H9 (cell line): ENCODE measurements around the gene KCNK1. TPM values are rescaled to one million over a fixed set of nuclear protein-coding genes. Genes with fewer than 3 reads are reported as not detected.

ENCODE experiments used
- DNase-seq: peaks from one replicate; pipeline ENCODE4 v3.0.0-alpha.2; 2017
- H2AFZ ChIP-seq: one replicate; pipeline ENCODE4 v1.6.1; 2013; ENCODE audit warnings: mild to moderate bottlenecking, low read length, control low read depth, moderate library complexity
- H2AK5ac ChIP-seq: 2 replicates; pipeline ENCODE4 v1.6.1; 2013; ENCODE audit warnings: low read length, control low read depth, mixed read lengths; ENCODE audit not compliant: insufficient read length
- H2BK120ac ChIP-seq: one replicate; pipeline ENCODE4 v1.6.1; 2013; ENCODE audit warnings: low read depth, mild to moderate bottlenecking, low read length, control low read depth, inconsistent platforms; ENCODE audit not compliant: poor library complexity, severe bottlenecking
- H2BK12ac ChIP-seq: 2 replicates; pipeline ENCODE4 v1.6.1; 2013; ENCODE audit warnings: low read length, control low read depth, mixed read lengths, low read depth; ENCODE audit not compliant: insufficient read length
- H2BK15ac ChIP-seq: 2 replicates; pipeline ENCODE4 v1.6.1; 2013; ENCODE audit warnings: low read depth, low read length, control low read depth
- H2BK20ac ChIP-seq: one replicate; pipeline ENCODE4 v1.6.1; 2013; ENCODE audit warnings: low read depth, mild to moderate bottlenecking, low read length, control low read depth, inconsistent platforms; ENCODE audit not compliant: poor library complexity, severe bottlenecking
- H2BK5ac ChIP-seq: 2 replicates; pipeline ENCODE4 v1.6.1; 2013; ENCODE audit warnings: low read length, control low read depth, mixed read lengths; ENCODE audit not compliant: insufficient read length
- H3K14ac ChIP-seq: 2 replicates; pipeline ENCODE4 v1.6.1; 2013; ENCODE audit warnings: low read length, control low read depth; ENCODE audit not compliant: insufficient read depth
- H3K18ac ChIP-seq: 2 replicates; pipeline ENCODE4 v1.6.1; 2013; ENCODE audit warnings: low read depth, mild to moderate bottlenecking, mixed read lengths, low read length, control low read depth; ENCODE audit not compliant: insufficient read length
- H3K23ac ChIP-seq: 2 replicates; pipeline ENCODE4 v1.6.1; 2013; ENCODE audit warnings: low read length, control low read depth, mixed read lengths, low read depth; ENCODE audit not compliant: insufficient read length
- H3K23me2 ChIP-seq: 2 replicates; pipeline ENCODE4 v1.6.1; 2013; ENCODE audit warnings: low read depth, mild to moderate bottlenecking, mixed read lengths, low read length, control low read depth; ENCODE audit not compliant: insufficient read length, poor library complexity, severe bottlenecking
- H3K27ac ChIP-seq: 2 replicates; pipeline ENCODE4 v1.5.1; 2013; ENCODE audit warnings: low read length, control low read depth, mixed read lengths, low read depth; ENCODE audit not compliant: insufficient read length
- H3K27me3 ChIP-seq: 2 replicates; pipeline ENCODE4 v1.6.1; 2013; ENCODE audit warnings: low read length, control low read depth, inconsistent platforms; ENCODE audit not compliant: insufficient read depth
- H3K4ac ChIP-seq: 2 replicates; pipeline ENCODE4 v1.6.1; 2013; ENCODE audit warnings: low read depth, mild to moderate bottlenecking, control low read depth, inconsistent platforms, low read length, moderate library complexity
- H3K4me1 ChIP-seq: 2 replicates; pipeline ENCODE4 v1.6.1; 2013; ENCODE audit warnings: low read length, control low read depth, inconsistent platforms; ENCODE audit not compliant: insufficient read depth
- H3K4me2 ChIP-seq: 2 replicates; pipeline ENCODE4 v1.6.1; 2013; ENCODE audit warnings: low read length, control low read depth, mixed read lengths; ENCODE audit not compliant: insufficient read length, insufficient read depth
- H3K56ac ChIP-seq: 2 replicates; pipeline ENCODE4 v1.6.1; 2013; ENCODE audit warnings: low read depth, mild to moderate bottlenecking, mixed read lengths, low read length, control low read depth; ENCODE audit not compliant: insufficient read length
- H3K79me1 ChIP-seq: 2 replicates; pipeline ENCODE4 v1.6.1; 2013; ENCODE audit warnings: low read depth, mild to moderate bottlenecking, moderate library complexity, low read length, control low read depth, inconsistent platforms; ENCODE audit not compliant: insufficient read depth, poor library complexity, severe bottlenecking
- H3K79me2 ChIP-seq: 2 replicates; pipeline ENCODE4 v1.6.1; 2013; ENCODE audit warnings: low read length, control low read depth, inconsistent platforms; ENCODE audit not compliant: insufficient read depth
- H3K9ac ChIP-seq: 2 replicates; pipeline ENCODE4 v1.6.1; 2013; ENCODE audit warnings: low read length, control low read depth, mixed read lengths; ENCODE audit not compliant: insufficient read length; ENCODE audit errors: extremely low read depth
- H3K9me3 ChIP-seq: one replicate; pipeline ENCODE4 v1.6.1; 2013; ENCODE audit warnings: low read depth, low read length, inconsistent platforms; ENCODE audit not compliant: control insufficient read depth
- H3T11ph ChIP-seq: one replicate; pipeline ENCODE4 v1.6.1; 2013; ENCODE audit warnings: mild to moderate bottlenecking, low read length, control low read depth, inconsistent platforms
- H4K20me1 ChIP-seq: one replicate; pipeline ENCODE4 v1.6.1; 2013; ENCODE audit not compliant: control insufficient read depth, insufficient read length, insufficient read depth
- H4K5ac ChIP-seq: 2 replicates; pipeline ENCODE4 v1.6.1; 2013; ENCODE audit warnings: low read depth, mild to moderate bottlenecking, mixed read lengths, low read length, control low read depth; ENCODE audit not compliant: insufficient read length
- H4K8ac ChIP-seq: replicated peaks from 2 replicates; pipeline ENCODE4 v1.6.1; 2013; ENCODE audit warnings: low read length, control low read depth, mixed read lengths, low read depth; ENCODE audit not compliant: insufficient read length
- H4K91ac ChIP-seq: 2 replicates; pipeline ENCODE4 v1.6.1; 2013; ENCODE audit warnings: low read depth, mild to moderate bottlenecking, moderate library complexity, mixed read lengths, low read length, control low read depth; ENCODE audit not compliant: insufficient read length
- H3K27ac Mint-ChIP-seq, 3 experiments: 2 replicates in 2 of 3; 3 replicates in 1 of 3; pipeline ENCODE4 v1.8.0; 2020 to 2021; ENCODE audit warnings: mixed read lengths in 3 of 3, mild to moderate bottlenecking in 1 of 3, moderate library complexity in 1 of 3
- H3K27me3 Mint-ChIP-seq: 2 replicates; pipeline ENCODE4 v1.8.0; 2021; ENCODE audit warnings: low read depth, mild to moderate bottlenecking, moderate library complexity, mixed read lengths
- H3K36me3 Mint-ChIP-seq, 3 experiments: 2 replicates in 2 of 3; 3 replicates in 1 of 3; pipeline ENCODE4 v1.8.0; 2020 to 2021; ENCODE audit warnings: low read depth in 3 of 3, mixed read lengths in 3 of 3; ENCODE audit not compliant: insufficient read depth in 1 of 3
- H3K4me1 Mint-ChIP-seq, 2 experiments: 2 replicates each; pipeline ENCODE4 v1.8.0; 2020; ENCODE audit warnings: mixed read lengths in 2 of 2
- H3K4me3 Mint-ChIP-seq, 2 experiments: 2 replicates in 1 of 2; 3 replicates in 1 of 2; pipeline ENCODE4 v1.8.0; 2020 to 2021; ENCODE audit warnings: mild to moderate bottlenecking in 2 of 2, mixed read lengths in 2 of 2, moderate library complexity in 1 of 2
- H3K9me3 Mint-ChIP-seq, 2 experiments: 2 replicates in 1 of 2; 3 replicates in 1 of 2; pipeline ENCODE4 v1.8.0; 2020; ENCODE audit warnings: mild to moderate bottlenecking in 2 of 2, mixed read lengths in 2 of 2, moderate library complexity in 1 of 2
- WGBS: extraction: QIAGEN DNeasy Blood & Tissue Kit; methylation state at CpG from one replicate; pipeline ENCODE4 v1.1.7; 2013; ENCODE audit warnings: missing lambda C conversion rate, low lambda C conversion rate, mixed read lengths; ENCODE audit not compliant: insufficient read length; ENCODE audit errors: extremely low coverage; 5-methylcytosine and 5-hydroxymethylcytosine counted together
- total RNA-seq: library from RNA; stranded (reverse); gene quantifications from 2 replicates; pipeline ENCODE4 v1.2.1, GENCODE V29; 2021
- TF ChIP-seq, protein P1 (sequence below): fragments of 200-600 bp; sonication (generic); conservative IDR thresholded peaks from 3 replicates; pipeline ENCODE4 v1.8.0; 2021; ENCODE audit warnings: antibody characterized with exemption, mild to moderate bottlenecking

The KCNK1 gene
- total RNA-seq, 1 experiment from 2014 or later: 9.9 TPM

DNA sequence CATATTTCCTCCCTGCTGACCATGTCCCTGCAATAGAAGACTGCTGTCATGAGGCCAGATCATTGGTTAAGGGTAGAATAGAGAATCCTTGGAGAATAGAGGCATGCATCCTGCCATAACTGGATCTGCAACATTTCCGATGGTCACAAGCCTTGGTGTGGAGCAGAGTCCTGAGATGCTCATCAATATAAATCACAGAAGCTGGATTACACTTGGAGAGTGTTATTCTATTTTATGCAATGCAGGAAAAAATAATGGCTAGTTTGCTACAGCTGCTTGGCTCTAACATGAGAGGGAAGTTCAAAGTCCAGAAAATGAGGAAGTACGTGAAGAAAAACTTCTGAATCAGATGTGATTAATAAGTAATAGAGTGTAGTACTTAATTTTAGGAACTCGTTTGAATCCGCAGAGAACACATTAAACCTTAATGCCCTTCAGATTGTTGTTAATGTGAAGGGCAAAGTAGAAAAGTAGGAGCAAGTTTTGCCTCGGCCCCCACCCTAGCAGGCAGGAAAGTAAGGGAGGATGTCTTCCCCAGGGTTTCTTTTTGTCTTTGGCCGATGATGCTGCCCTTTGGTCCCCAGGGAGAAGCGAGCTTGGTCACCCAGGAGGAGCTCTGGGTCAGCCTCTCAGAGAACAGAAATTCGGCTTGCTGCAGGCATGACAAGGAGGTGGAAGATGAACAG, 59.5 kb downstream of the KCNK1 start:
- H2BK120ac ChIP-seq: no peak overlapping the region
- no peak overlapping the region for H4K8ac ChIP-seq
- no peaks in the 10 kb centered on the region for H3K79me1 ChIP-seq
- no peak overlapping the region for H4K5ac ChIP-seq
- H3K4me1 ChIP-seq: no peaks in the 10 kb centered on the region; the same call in 1 of the 2 replicates
- H3K56ac ChIP-seq: no peak overlapping the region
- no peaks in the 10 kb centered on the region for H3K79me2 ChIP-seq
- H3K23ac ChIP-seq: no peak overlapping the region
- Mint-ChIP-seq H3K4me1 (peaks cover 4 to 10% of the 10 kb centered on the region in 2 experiments; a peak in 3 of 4 replicates), H3K27me3 (no peaks in the 10 kb centered on the region; the same call in 1 of the 2 replicates), H3K4me3 (no peak overlapping the region), H3K27ac (no peak overlapping the region), H3K9me3 (peaks cover 0 to 13% of the 10 kb centered on the region in 2 experiments; a peak in 3 of 5 replicates), H3K36me3 (peaks cover 24 to 46% (median 42%) of the 10 kb centered on the region in 3 experiments)
- no peak overlapping the region for H3K4ac ChIP-seq
- H3K27ac ChIP-seq: no peak overlapping the region
- H3K18ac ChIP-seq: no peak overlapping the region
- no peak overlapping the region for H2BK20ac ChIP-seq
- no peak overlapping the region for H2AK5ac ChIP-seq
- H4K91ac ChIP-seq: no peak overlapping the region
- no peak overlapping the region for H2BK15ac ChIP-seq
- TF ChIP-seq, protein P1, sequence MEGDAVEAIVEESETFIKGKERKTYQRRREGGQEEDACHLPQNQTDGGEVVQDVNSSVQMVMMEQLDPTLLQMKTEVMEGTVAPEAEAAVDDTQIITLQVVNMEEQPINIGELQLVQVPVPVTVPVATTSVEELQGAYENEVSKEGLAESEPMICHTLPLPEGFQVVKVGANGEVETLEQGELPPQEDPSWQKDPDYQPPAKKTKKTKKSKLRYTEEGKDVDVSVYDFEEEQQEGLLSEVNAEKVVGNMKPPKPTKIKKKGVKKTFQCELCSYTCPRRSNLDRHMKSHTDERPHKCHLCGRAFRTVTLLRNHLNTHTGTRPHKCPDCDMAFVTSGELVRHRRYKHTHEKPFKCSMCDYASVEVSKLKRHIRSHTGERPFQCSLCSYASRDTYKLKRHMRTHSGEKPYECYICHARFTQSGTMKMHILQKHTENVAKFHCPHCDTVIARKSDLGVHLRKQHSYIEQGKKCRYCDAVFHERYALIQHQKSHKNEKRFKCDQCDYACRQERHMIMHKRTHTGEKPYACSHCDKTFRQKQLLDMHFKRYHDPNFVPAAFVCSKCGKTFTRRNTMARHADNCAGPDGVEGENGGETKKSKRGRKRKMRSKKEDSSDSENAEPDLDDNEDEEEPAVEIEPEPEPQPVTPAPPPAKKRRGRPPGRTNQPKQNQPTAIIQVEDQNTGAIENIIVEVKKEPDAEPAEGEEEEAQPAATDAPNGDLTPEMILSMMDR: no peak
- no peaks in the 10 kb centered on the region for H3K9me3 ChIP-seq
- no CpG with 5 or more reads among the region's 8 CpGs for WGBS
- H3T11ph ChIP-seq: no peak overlapping the region
- no peaks in the 10 kb centered on the region for H3K23me2 ChIP-seq
- H4K20me1 ChIP-seq: no peaks in the 10 kb centered on the region
- no peaks in the 10 kb centered on the region for H3K27me3 ChIP-seq
- no peak overlapping the region for H3K4me2 ChIP-seq
- H2BK12ac ChIP-seq: no peak overlapping the region
- no peak for DNase-seq
- H2BK5ac ChIP-seq: no peak overlapping the region
- no peak overlapping the region for H2AFZ ChIP-seq
- no peak overlapping the region for H3K14ac ChIP-seq
- no peak overlapping the region for H3K9ac ChIP-seq
